ENCODE data around the gene USP3.
"Not testable (repeated sequence)": the region's sequence is repeated elsewhere in the genome, so short reads cannot be mapped to it uniquely, and the experiment has no call there.

DNA sequence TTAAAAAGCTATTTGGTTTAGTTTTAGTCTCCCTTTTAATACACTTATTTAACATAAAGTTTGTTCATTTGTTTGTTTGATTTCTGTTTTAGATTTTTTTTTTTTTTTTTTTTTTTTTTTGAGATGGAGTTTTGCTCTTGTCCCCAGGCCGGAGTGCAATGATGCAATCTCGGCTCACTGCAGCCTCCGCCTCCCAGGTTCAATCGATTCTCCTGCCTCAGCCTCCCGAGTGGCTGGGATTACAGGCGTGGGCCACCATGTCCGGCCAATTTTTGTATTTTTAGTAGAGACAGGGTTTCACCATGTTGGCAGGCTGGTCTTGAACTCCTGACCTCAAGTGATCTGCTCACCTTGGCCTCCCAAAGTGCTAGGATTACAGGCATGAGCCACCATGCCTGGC, 16.1 kb downstream of the USP3 start:
- TF ChIP-seq, protein P1, sequence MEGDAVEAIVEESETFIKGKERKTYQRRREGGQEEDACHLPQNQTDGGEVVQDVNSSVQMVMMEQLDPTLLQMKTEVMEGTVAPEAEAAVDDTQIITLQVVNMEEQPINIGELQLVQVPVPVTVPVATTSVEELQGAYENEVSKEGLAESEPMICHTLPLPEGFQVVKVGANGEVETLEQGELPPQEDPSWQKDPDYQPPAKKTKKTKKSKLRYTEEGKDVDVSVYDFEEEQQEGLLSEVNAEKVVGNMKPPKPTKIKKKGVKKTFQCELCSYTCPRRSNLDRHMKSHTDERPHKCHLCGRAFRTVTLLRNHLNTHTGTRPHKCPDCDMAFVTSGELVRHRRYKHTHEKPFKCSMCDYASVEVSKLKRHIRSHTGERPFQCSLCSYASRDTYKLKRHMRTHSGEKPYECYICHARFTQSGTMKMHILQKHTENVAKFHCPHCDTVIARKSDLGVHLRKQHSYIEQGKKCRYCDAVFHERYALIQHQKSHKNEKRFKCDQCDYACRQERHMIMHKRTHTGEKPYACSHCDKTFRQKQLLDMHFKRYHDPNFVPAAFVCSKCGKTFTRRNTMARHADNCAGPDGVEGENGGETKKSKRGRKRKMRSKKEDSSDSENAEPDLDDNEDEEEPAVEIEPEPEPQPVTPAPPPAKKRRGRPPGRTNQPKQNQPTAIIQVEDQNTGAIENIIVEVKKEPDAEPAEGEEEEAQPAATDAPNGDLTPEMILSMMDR (IDR thresholded peaks at IDR 0.05): not testable (repeated sequence)
- TF ChIP-seq POLR2A (IDR thresholded peaks at IDR 0.05): not testable (repeated sequence)
